Trophoblast cell (in vitro differentiated cells and primary cell): Measurements from ENCODE around the gene LMO4.
A peak's percentile ranks its signal among the peaks of the same experiment; 100 is the strongest.

Experiments
- DNase-seq, 2 donors: peaks; one replicate each; pipeline ENCODE4 v3.0.0-alpha.2; 2016
- H2AFZ ChIP-seq: 2 replicates; pipeline ENCODE4 v1.6.1; 2013; ENCODE audit warnings: low read length, moderate library complexity, mild to moderate bottlenecking; ENCODE audit not compliant: insufficient read depth, poor library complexity
- H2AK5ac ChIP-seq: 2 replicates; pipeline ENCODE4 v1.6.1; 2013; ENCODE audit warnings: mild to moderate bottlenecking, low read length
- H2BK120ac ChIP-seq: 2 replicates; pipeline ENCODE4 v1.6.1; 2013; ENCODE audit warnings: low read length, mild to moderate bottlenecking, moderate library complexity; ENCODE audit not compliant: insufficient read depth, poor library complexity
- H2BK12ac ChIP-seq: 2 replicates; pipeline ENCODE4 v1.6.1; 2013; ENCODE audit warnings: mild to moderate bottlenecking, low read length, moderate library complexity
- H2BK5ac ChIP-seq: 2 replicates; pipeline ENCODE4 v1.6.1; 2013; ENCODE audit warnings: low read length, low read depth, moderate library complexity, mild to moderate bottlenecking; ENCODE audit not compliant: poor library complexity
- H3K14ac ChIP-seq: 2 replicates; pipeline ENCODE4 v1.6.1; 2013; ENCODE audit warnings: mild to moderate bottlenecking, low read length
- H3K18ac ChIP-seq: 2 replicates; pipeline ENCODE4 v1.6.1; 2013; ENCODE audit warnings: mild to moderate bottlenecking, low read length
- H3K23ac ChIP-seq: 2 replicates; pipeline ENCODE4 v1.6.1; 2013; ENCODE audit warnings: low read length
- H3K27ac ChIP-seq: 2 replicates; pipeline ENCODE4 v1.5.1; 2013; ENCODE audit warnings: low read depth, mild to moderate bottlenecking, inconsistent platforms, low read length, moderate library complexity
- H3K27me3 ChIP-seq: 2 replicates; pipeline ENCODE4 v1.6.1; 2013; ENCODE audit warnings: inconsistent platforms, mild to moderate bottlenecking, low read length, moderate library complexity; ENCODE audit not compliant: insufficient read depth
- H3K36me3 ChIP-seq, 2 experiments: 1 replicate in 1 of 2; 2 replicates in 1 of 2; pipeline ENCODE4 v1.6.1; 2013; ENCODE audit warnings: low read length in 2 of 2, mild to moderate bottlenecking in 2 of 2, moderate library complexity in 1 of 2; ENCODE audit not compliant: insufficient read depth in 2 of 2, control insufficient read depth in 1 of 2
- H3K4ac ChIP-seq: 2 replicates; pipeline ENCODE4 v1.6.1; 2013; ENCODE audit warnings: low read depth, mild to moderate bottlenecking, low read length, moderate library complexity
- H3K4me1 ChIP-seq, 2 experiments: 1 replicate in 1 of 2; 2 replicates in 1 of 2; pipeline ENCODE4 v1.6.1; 2013; ENCODE audit warnings: low read length in 2 of 2, mild to moderate bottlenecking in 2 of 2, moderate library complexity in 1 of 2; ENCODE audit not compliant: insufficient read depth in 2 of 2, control insufficient read depth in 1 of 2
- H3K4me2 ChIP-seq: 2 replicates; pipeline ENCODE4 v1.6.1; 2013; ENCODE audit warnings: inconsistent platforms, mild to moderate bottlenecking, low read length, moderate library complexity
- H3K4me3 ChIP-seq: 2 replicates; pipeline ENCODE4 v1.5.1; 2013; ENCODE audit warnings: mild to moderate bottlenecking, low read depth, low read length, inconsistent platforms
- H3K79me1 ChIP-seq: one replicate; pipeline ENCODE4 v1.6.1; 2013; ENCODE audit warnings: low read length
- H3K79me2 ChIP-seq: 2 replicates; pipeline ENCODE4 v1.6.1; 2013; ENCODE audit warnings: low read length, mild to moderate bottlenecking; ENCODE audit not compliant: control insufficient read depth, insufficient read depth, poor library complexity
- H3K9ac ChIP-seq: 2 replicates; pipeline ENCODE4 v1.6.1; 2013; ENCODE audit warnings: mild to moderate bottlenecking, low read length
- H3K9me3 ChIP-seq: 2 replicates; pipeline ENCODE4 v1.6.1; 2013; ENCODE audit warnings: low read depth, mild to moderate bottlenecking, control low read depth, inconsistent platforms, low read length; ENCODE audit not compliant: insufficient read depth
- H4K12ac ChIP-seq: 2 replicates; pipeline ENCODE4 v1.6.1; 2013; ENCODE audit warnings: low read depth, mild to moderate bottlenecking, low read length, moderate library complexity
- H4K8ac ChIP-seq: 2 replicates; pipeline ENCODE4 v1.6.1; 2013; ENCODE audit warnings: low read depth, mild to moderate bottlenecking, low read length, moderate library complexity
- H4K91ac ChIP-seq: one replicate; pipeline ENCODE4 v1.6.1; 2013; ENCODE audit warnings: low read depth, mild to moderate bottlenecking, low read length, moderate library complexity
- WGBS: extraction: QIAGEN DNeasy Blood & Tissue Kit; methylation state at CpG from one replicate; pipeline ENCODE4 v1.1.7; 2013; ENCODE audit warnings: missing lambda C conversion rate; ENCODE audit not compliant: insufficient read length, insufficient coverage; ENCODE audit errors: extremely low coverage; 5-methylcytosine and 5-hydroxymethylcytosine counted together

LMO4 gene

DNA sequence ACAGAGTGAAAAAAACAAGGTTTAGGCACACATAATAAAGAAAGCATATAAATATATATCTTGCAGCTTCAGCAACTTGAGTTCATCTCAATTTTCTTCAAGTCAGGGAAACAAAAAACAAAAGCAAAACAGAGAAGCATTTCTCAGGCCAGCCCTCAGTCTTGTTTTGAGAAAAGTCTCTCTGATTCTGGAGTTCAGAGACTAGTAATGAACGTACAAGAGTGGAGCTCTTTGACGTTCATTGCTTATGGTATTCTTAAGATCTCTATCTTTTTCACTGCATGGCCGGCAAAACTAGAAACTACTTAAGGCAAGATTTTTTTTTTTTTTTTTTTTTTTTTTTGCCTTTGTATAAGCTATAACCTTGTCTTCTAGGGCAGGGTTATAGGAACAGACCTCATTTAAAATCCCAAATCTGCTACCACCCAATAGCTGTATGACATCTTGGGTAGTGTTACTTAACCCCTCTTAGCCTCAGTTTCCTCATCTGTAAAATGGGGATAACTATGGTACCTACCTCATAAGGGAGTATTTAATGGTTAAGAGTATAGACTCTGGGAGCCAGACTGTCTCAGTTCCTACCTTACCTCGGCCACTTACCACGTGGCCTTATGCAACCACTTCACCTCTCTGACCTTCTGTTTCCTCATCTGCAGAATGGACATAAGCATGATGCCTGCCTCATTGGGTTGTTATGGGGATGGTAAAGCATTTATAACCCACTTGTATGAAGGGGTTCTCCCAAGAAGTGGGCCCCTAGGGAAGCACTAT, 33.6 kb downstream of the LMO4 start:
- Histone ChIP-seq H3K9me3 (no peaks in the 10 kb centered on the region), H2AFZ (no peak overlapping the region), H2BK5ac (no peak overlapping the region), H3K18ac (no peak overlapping the region), H3K36me3 (no peaks in the 10 kb centered on the region), H2BK12ac (no peak overlapping the region), H3K4me2 (no peak overlapping the region), H2AK5ac (no peak overlapping the region), H2BK120ac (no peak overlapping the region), H3K4ac (no peak overlapping the region), H3K4me3 (no peak overlapping the region), H3K9ac (no peak overlapping the region), H4K8ac (no peak overlapping the region), H3K27me3 (no peaks in the 10 kb centered on the region), H4K91ac (no peak overlapping the region), H3K79me1 (no peaks in the 10 kb centered on the region), H4K12ac (no peak overlapping the region), H3K23ac (no peak overlapping the region), H3K4me1 (no peaks in the 10 kb centered on the region), H3K79me2 (no peaks in the 10 kb centered on the region), H3K14ac (no peak overlapping the region), H3K27ac (no peak overlapping the region)
- DNase-seq, result peak in 1 of 2 donors; percentile 16
- WGBS, result no CpG with 5 or more reads among the region's 5 CpGs

DNA sequence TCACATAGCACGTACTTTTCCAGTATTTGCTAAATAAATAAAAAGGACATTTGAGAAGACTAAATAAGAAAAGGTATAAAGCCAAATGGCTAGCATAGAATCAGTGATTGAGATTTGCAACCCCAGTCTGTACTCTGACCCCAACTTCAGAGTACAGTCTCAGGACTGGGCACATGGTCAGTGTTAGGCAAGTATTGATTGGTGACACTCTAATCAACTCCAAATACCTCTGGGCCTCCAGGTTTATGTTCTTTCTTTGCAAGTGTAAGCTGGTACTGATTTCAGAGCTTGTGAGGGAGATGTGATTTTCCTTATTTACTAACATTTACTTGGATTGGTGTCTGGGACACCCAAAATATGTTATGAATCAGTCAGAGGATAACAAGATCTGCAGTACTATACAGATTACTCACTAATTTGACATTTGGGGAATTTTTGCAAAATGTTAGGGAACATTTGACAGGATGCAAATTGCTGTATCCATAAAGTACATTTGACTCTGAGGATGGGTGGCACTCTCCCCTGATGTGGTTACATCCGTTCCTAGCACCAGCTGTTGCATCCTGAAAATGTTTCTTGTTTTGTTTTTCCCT, 34.2 kb downstream of the LMO4 start:
- no peak overlapping the region for H3K4me3 ChIP-seq
- no peak overlapping the region for H2AFZ ChIP-seq
- no peak overlapping the region for H2BK120ac ChIP-seq
- no peak for DNase-seq
- no peak overlapping the region for H3K18ac ChIP-seq
- H3K4ac ChIP-seq, result no peak overlapping the region
- H3K79me1 ChIP-seq, result no peaks in the 10 kb centered on the region
- no peaks in the 10 kb centered on the region for H3K4me1 ChIP-seq
- H3K14ac ChIP-seq, result no peak overlapping the region
- H2BK12ac ChIP-seq, result no peak overlapping the region
- H2BK5ac ChIP-seq, result no peak overlapping the region
- no peak overlapping the region for H4K91ac ChIP-seq
- no peak overlapping the region for H2AK5ac ChIP-seq
- H3K79me2 ChIP-seq, result no peaks in the 10 kb centered on the region
- H3K27ac ChIP-seq, result no peak overlapping the region
- no peak overlapping the region for H3K4me2 ChIP-seq
- no peaks in the 10 kb centered on the region for H3K36me3 ChIP-seq
- H3K9me3 ChIP-seq, result no peaks in the 10 kb centered on the region
- H3K23ac ChIP-seq, result no peak overlapping the region
- no peak overlapping the region for H4K8ac ChIP-seq
- no CpG with 5 or more reads among the region's 2 CpGs for WGBS
- H3K9ac ChIP-seq, result no peak overlapping the region
- H4K12ac ChIP-seq, result no peak overlapping the region
- H3K27me3 ChIP-seq, result no peaks in the 10 kb centered on the region

DNA sequence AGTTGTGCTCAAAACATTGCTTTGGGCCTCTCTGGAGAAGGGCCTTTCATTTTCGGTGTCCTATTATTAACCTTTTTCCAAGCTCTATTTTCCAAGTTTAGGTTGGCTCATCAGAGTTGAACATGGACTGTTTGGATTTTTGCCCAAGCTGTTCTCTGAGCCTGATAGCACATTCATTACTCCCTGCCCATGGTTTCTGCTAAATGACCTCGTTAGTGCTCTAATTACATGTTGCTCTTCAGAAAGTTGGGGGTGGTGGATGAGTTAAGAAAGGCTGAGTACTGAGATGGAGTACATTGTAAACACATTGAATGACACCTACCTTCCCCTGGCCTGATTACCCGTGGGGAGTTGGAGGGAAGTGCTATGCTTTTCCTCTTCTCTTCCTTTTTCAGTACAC, 38.9 kb downstream of the LMO4 start:
- no peak for DNase-seq
- no CpG with 5 or more reads among the region's 3 CpGs for WGBS

DNA sequence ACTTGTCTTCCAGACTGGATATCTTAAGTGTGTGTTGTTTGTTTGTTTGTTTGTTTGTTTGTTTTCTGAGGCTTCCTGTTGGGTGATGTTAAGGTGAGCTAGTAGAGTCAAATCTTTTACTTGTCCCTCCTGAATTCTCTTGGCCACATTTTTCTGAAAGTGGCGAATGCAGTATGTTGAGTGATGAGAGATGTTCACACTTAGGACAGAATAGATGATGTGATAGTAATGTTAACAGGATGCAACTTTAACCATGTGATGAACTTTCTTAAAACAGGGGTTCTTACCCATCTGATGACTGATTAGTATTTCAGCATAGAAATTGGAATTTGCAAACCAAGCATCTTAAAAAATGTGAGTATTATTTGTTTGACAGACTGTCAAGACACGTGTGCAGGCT, 40.2 kb downstream of the LMO4 start:
- H4K12ac ChIP-seq, result no peak overlapping the region
- H3K79me2 ChIP-seq, result no peaks in the 10 kb centered on the region
- no peaks in the 10 kb centered on the region for H3K4me1 ChIP-seq
- no peak overlapping the region for H3K23ac ChIP-seq
- no peaks in the 10 kb centered on the region for H3K79me1 ChIP-seq
- H2BK120ac ChIP-seq, result no peak overlapping the region
- no peak overlapping the region for H3K14ac ChIP-seq
- no peaks in the 10 kb centered on the region for H3K27me3 ChIP-seq
- H3K27ac ChIP-seq, result no peak overlapping the region
- H2BK5ac ChIP-seq, result no peak overlapping the region
- H3K4me2 ChIP-seq, result no peak overlapping the region
- no peaks in the 10 kb centered on the region for H3K36me3 ChIP-seq
- H3K4ac ChIP-seq, result no peak overlapping the region
- no peak overlapping the region for H2BK12ac ChIP-seq
- H3K18ac ChIP-seq, result no peak overlapping the region
- H4K8ac ChIP-seq, result no peak overlapping the region
- WGBS, result no CpG with 5 or more reads among the region's 2 CpGs
- no peak overlapping the region for H3K4me3 ChIP-seq
- no peaks in the 10 kb centered on the region for H3K9me3 ChIP-seq
- no peak for DNase-seq
- H2AK5ac ChIP-seq, result no peak overlapping the region
- H3K9ac ChIP-seq, result no peak overlapping the region
- no peak overlapping the region for H2AFZ ChIP-seq
- no peak overlapping the region for H4K91ac ChIP-seq

More for the DNA sequence above, 38.9 kb downstream of the LMO4 start:
- Histone ChIP-seq H3K14ac (no peak overlapping the region), H4K8ac (no peak overlapping the region), H3K27me3 (no peaks in the 10 kb centered on the region), H3K79me2 (no peaks in the 10 kb centered on the region), H3K79me1 (no peaks in the 10 kb centered on the region), H3K9me3 (no peaks in the 10 kb centered on the region), H2AFZ (no peak overlapping the region), H2BK120ac (no peak overlapping the region), H4K12ac (no peak overlapping the region), H3K4ac (no peak overlapping the region), H3K4me2 (no peak overlapping the region), H3K36me3 (no peaks in the 10 kb centered on the region), H2BK12ac (no peak overlapping the region), H2BK5ac (no peak overlapping the region), H3K23ac (no peak overlapping the region), H3K27ac (no peak overlapping the region), H2AK5ac (no peak overlapping the region), H4K91ac (no peak overlapping the region), H3K4me3 (no peak overlapping the region), H3K18ac (no peak overlapping the region), H3K9ac (no peak overlapping the region), H3K4me1 (no peaks in the 10 kb centered on the region)
